Measurements from ENCODE around the gene MRPL10.

- TF ChIP-seq CTCF (IDR thresholded peaks at IDR 0.05) (no peak), POLR2A (IDR thresholded peaks at IDR 0.05) (no peak), EP300 (IDR thresholded peaks at IDR 0.05) (no peak)
Observed at GRCh38 chr17:47804461-47804860, 26.9 kb downstream of the MRPL10 start.

All from tibial nerve (tissue), 4 donors.